LoVo (cell line): Measurements from ENCODE around the gene GFY.

Source experiments
- DNase-seq: peaks from one replicate; pipeline ENCODE4 v3.0.0-alpha.2; 2016; ENCODE audit warnings: low spot score

GFY gene

GRCh38 chr19:49428547-49429451, 3.6 kb downstream of the GFY start:
- no peak for DNase-seq

DNA sequence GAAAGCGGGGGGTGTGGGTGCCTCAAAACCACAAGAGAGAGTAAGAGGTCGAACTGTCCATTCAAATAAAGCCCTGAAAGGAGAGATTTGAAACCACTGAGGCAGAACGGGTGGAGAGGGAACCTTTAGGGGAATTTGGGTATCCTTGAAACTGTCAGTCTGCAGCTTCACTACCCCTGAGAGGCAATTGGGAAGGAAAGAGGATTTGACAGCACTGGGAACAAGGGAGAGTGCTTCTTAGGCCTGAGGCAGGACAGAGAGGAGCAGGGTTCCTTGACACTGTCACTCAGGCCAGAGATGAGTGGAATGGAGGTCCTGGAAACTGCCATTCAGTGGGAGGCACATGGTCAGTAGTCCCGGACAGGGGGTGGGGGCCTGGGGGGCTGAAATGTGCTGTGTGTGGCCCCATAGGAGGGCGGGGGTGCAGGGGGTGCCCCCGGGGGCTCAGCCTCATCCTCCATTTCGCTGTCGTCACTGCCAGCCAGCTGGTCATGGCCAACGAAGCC, 5.0 kb downstream of the GFY start:
- no peak for DNase-seq

DNA sequence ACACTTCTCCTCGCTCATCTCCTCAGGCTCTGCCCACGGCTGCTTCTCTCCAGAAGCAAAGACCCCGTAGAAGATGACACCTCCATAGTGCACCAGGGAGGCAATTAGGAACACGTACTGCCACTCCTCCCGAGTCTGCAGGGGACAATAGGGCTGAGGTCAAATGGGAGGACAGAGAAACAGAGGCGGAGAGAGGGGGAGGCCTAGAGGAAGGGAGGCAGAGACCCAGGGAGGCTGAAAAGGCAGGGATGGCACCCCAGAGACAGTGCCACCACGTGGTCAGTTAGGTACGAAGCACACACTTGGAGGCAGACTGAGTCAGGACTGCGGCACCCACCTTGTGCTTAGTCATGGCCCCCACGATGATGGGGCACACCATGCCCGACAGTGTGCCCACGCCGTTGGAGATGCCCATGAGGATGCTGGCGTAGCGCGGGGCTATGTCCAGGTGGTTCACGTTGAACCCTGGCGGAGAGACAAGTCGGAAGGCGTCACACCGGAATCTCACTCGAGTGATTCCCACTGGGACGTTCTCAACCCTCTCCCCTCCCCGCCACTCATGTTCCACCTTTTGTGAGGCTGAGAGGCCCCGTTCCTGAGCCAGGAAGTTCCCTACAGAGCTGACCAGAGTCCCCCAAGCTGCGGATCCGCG, 5.6 kb downstream of the GFY start:
- DNase-seq = no peak

- no peak for DNase-seq
Measured at GRCh38 chr19:49431330-49431749, 6.2 kb downstream of the GFY start.

DNA sequence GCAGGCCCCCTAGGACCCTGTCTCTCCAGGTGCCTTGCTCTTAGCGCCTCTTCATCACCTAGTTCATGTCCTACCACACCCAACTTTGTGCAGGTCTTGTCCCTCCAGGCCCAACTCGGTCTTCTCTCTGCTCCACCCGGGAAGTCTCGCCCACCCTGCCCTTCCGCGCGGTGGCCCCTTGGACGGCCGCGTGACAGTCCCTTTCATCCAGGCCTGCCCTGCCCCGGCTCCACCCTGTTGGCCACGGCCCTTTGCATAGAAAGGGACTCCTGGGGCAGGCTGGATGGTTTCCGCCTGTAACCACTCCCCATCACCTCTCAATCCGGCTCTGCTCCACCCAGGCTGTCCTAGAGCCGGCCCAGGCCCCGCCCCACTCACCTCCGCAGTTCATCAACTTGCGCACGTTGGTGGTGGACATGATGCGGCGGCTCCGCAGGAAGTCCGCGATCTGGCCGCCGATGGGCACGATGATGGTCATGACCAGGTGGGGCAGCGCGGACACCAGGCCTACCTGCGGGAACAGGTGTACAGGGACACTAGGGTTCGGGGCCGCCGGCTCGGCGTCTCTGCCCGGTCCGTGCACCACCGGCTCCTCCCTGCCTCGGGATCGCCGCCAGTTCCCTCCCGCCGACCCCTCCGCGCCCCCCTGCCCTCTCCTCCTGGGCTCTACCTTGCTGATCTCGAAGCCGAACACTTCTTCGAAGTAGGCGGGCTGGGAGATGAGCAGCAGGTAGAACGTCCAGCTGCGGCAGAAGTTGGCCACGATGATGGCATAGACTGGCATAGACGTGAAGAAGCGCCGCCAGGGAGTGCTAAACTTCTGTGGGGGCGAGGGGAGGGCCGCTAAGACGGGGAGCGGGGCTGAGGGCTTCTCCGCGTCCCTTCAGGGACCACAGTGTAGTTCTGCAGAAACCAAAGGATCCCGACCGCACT, 7.2 kb downstream of the GFY start:
- DNase-seq = no peak

GRCh38 chr19:49433240-49433901, 8.2 kb downstream of the GFY start:
- no peak for DNase-seq

DNA sequence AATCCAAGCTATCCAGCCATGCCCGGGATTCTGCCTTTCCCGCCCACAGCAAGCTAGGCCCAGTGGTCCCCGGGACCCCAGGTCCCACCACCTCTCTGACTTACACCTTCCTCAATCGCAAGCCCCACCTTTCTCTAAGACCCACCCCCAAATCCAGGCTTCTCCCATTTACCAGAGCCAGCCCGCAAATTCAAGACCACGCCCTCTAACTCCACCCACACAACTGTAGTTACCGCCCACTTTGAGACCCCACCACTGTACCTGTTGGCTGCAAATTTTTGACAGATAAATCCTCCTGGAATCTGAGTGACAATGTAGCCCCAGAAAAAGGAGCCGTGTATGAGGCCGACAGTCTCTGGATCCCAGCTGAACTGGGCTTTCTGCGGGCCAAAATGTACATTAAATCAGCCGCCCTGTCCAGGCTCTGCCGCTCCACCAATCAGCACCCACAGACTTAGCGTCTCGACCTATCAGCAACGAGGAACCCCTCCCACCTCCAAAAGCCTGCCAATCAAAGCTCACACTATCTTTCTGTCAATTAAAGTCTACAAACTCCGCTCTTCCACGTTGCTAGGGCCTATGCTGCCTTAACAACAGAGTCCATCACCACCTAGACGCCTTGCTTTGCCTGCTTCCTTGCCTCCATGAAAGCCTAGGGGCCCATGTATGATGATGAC, 9.9 kb downstream of the GFY start:
- DNase-seq = no peak

DNA sequence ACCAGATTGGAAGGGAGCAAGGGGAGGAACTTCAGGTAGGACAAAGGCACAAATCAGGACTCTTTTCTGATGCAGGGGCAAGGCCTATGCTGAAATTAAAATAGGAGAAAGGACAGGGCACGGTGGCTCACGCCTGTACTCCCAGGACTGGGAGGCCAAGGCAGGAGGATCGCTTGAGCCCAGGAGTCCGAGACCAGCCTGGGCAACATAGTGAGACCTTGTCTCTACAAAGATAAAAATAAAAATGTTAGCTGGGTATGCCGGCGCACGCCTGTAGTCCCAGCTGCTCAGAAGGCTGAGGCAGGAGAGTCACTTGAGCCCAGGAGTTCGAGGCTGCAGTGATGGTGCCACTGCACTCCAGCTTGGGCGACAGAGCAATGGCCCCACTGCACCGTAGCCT, 10.5 kb downstream of the GFY start:
- DNase-seq = no peak

- DNase-seq = no peak
Measured at GRCh38 chr19:49436381-49437017, 11.3 kb downstream of the GFY start.

GRCh38 chr19:49437231-49437630, 12.0 kb downstream of the GFY start:
- no peak for DNase-seq

DNA sequence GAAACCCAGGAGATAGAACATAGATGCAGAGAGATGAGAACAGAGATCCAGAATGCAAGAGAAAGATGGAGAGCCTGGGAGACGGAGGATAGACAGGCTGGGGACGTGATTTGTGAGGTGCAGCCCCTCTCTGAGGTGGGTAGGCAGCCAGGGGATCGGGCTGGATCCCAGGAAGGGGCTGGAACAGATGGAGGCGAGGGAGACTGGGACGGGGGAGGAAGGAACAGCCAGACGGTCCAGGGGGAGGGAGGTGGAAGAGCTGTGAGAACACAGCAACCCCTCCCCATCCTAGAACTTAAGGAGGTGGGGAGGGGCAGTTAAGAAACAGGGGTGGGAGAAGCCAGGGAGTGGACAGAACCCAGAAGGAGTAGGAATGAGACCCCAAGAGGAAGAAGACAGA, 13.1 kb downstream of the GFY start:
- DNase-seq = no peak

GRCh38 chr19:49439836-49440235, 14.6 kb downstream of the GFY start:
- DNase-seq = no peak

DNA sequence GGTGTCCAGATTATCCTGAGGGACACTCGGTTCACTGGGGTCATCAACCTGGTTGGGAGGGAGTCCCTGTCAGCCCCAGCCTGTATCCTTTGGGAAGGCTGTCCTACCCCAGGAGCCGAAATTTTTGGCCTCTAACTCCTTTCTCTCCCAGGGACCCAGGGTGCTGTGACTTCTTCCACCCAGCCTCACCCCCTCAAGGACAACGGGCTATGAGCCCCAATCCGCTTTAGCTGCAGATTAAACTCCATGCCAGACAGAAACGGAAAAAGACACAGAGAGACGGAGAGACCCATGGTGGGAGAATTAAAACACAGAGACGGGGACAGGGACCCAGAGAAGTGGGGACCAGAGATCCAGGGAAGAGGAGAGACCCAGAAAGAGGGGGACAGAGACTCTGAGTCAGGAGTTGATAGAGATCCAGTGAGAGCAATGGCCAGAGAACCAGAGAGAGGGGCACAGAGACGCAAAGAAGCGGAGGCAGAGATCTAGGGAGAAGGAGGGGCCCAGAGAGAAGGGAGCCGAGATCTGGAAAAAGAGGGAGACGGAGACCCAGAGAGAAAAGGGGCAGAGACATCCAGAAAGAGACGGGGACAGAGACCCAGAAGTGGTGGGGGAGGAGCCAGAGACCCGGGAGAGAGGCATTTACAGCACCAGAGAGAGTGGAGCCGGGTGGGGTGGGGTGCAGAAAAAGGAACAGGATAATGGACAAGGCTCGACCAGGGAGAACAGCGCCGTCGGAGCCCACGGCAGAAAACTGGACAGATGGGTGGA, 15.4 kb downstream of the GFY start:
- DNase-seq = no peak

DNA sequence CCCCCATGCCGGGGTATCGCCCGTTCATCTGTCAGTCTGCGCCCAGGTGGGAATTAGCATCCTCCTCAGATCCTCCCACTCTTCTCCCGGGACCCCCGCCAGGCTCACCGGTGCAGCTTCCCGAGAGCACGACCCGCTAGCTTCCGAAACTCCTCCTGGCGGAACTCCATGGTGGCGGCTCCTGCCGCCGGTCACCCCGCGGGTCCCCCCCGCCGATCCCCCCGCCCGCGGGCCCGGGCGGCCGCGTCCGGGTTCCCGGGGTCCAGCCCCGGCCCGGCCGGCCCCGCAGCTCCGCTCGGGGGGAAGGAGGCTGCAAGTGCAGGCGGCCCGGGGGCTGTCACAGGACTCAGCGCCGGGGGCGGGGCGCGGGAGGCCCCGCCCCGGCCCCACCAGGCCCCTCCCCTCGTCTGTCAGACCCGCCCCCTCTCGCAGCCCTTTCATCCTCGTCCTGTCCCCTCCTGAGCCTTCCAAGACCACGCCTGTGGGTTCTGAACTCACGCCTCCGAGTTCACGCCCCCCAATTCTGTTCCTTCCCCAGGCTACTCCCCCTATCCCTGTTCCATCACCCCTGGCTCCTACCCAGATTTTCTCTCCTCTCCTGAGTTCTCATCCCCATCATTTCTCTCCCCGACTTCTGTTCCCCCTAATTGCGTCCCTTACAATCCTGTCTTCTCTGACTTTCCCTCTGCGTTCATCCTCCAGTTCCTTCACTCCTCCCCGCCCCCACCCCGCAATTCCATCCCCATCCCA, 16.2 kb downstream of the GFY start, which contains the start of gene SLC17A7:
Gene SLC17A7 (minus strand): TSS at position 318 of the 750 bp plus-strand sequence. CDS start 148 bp downstream, at position 170.
- peak; percentile 56 for DNase-seq

- DNase-seq = no peak
Measured at GRCh38 chr19:49441960-49442350, 16.8 kb downstream of the GFY start.

GRCh38 chr19:49442354-49442753, 17.2 kb downstream of the GFY start:
- no peak for DNase-seq

- DNase-seq = peak; percentile 93
Measured at GRCh38 chr19:49442771-49443365, 17.7 kb downstream of the GFY start.

GRCh38 chr19:49443366-49444099, 18.3 kb downstream of the GFY start:
- DNase-seq = peak; percentile 96
